ENCODE measurements around the gene ERFE.

GRCh38 chr2:238169708-238170251 is 11.0 kb downstream of the ERFE start:
- TF ChIP-seq EP300 (IDR thresholded peaks at IDR 0.05) = no peak
- TF ChIP-seq, protein P1, sequence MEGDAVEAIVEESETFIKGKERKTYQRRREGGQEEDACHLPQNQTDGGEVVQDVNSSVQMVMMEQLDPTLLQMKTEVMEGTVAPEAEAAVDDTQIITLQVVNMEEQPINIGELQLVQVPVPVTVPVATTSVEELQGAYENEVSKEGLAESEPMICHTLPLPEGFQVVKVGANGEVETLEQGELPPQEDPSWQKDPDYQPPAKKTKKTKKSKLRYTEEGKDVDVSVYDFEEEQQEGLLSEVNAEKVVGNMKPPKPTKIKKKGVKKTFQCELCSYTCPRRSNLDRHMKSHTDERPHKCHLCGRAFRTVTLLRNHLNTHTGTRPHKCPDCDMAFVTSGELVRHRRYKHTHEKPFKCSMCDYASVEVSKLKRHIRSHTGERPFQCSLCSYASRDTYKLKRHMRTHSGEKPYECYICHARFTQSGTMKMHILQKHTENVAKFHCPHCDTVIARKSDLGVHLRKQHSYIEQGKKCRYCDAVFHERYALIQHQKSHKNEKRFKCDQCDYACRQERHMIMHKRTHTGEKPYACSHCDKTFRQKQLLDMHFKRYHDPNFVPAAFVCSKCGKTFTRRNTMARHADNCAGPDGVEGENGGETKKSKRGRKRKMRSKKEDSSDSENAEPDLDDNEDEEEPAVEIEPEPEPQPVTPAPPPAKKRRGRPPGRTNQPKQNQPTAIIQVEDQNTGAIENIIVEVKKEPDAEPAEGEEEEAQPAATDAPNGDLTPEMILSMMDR (IDR thresholded peaks at IDR 0.05) = no peak
- no peak for TF ChIP-seq POLR2A (IDR thresholded peaks at IDR 0.05; ENCODE audit: low read depth)

Measured in esophagus muscularis mucosa (tissue), 4 donors.